IMR-90 (cell line): ENCODE measurements around the gene CAMTA1. TPM values are rescaled to one million over a fixed set of nuclear protein-coding genes. Genes with fewer than 3 reads are reported as not detected.

Experiments
- ATAC-seq: fragments of 200-7000 bp; cut with Tn5 transposase; 2 replicates; pipeline ENCODE4 v1.9.1; 2020; ENCODE audit warnings: low read depth, mild to moderate bottlenecking, moderate library complexity
- BruUV-seq: library from RNA; stranded (reverse); fragments of 400-500 nt; replicated peaks from 2 replicates; lab custom pipeline; 2021; lab: Mats Ljungman, UMichigan
- CTCF ChIA-PET: fragments of 300-600 bp; formaldehyde crosslinking; extraction: SDS; loops from one replicate; lab custom pipeline; 2021; ENCODE audit warnings: antibody characterized with exemption; lab: Yijun Ruan, JAX
- POLR2A ChIA-PET: fragments of 300-600 bp; sonication (Branson Sonifier 250); formaldehyde crosslinking; loops from one replicate; lab custom pipeline; 2022; ENCODE audit warnings: antibody characterized with exemption; ENCODE audit not compliant: unreplicated experiment; lab: Charles Lee
- DNase-seq: peaks from one replicate; pipeline ENCODE4 v3.0.0; 2013
- H2AFZ ChIP-seq: replicated peaks from 2 replicates; pipeline ENCODE3; 2013; ENCODE audit warnings: low read length, mild to moderate bottlenecking; ENCODE audit not compliant: poor library complexity
- H2AK5ac ChIP-seq: 2 replicates; pipeline ENCODE4 v1.6.1; 2013; ENCODE audit warnings: low read depth, low read length, inconsistent platforms
- H2AK9ac ChIP-seq: replicated peaks from 2 replicates; pipeline ENCODE3; 2013; ENCODE audit warnings: mild to moderate bottlenecking, low read depth, low read length, moderate library complexity; ENCODE audit not compliant: poor library complexity
- H2BK120ac ChIP-seq: 2 replicates; pipeline ENCODE4 v1.6.1; 2013; ENCODE audit warnings: low read depth, low read length, inconsistent platforms
- H2BK15ac ChIP-seq: 3 replicates; pipeline ENCODE4 v1.6.1; 2013; ENCODE audit warnings: low read depth, low read length, inconsistent platforms
- H2BK20ac ChIP-seq: 2 replicates; pipeline ENCODE4 v1.6.1; 2013; ENCODE audit warnings: low read depth, mild to moderate bottlenecking, inconsistent platforms, low read length, moderate library complexity
- H2BK5ac ChIP-seq: 2 replicates; pipeline ENCODE4 v1.6.1; 2013; ENCODE audit warnings: mild to moderate bottlenecking, low read depth, low read length, inconsistent platforms; ENCODE audit not compliant: poor library complexity, severe bottlenecking
- H3K14ac ChIP-seq: replicated peaks from 2 replicates; pipeline ENCODE4 v1.6.1; 2013; ENCODE audit warnings: low read depth, low read length, inconsistent platforms
- H3K18ac ChIP-seq: 2 replicates; pipeline ENCODE4 v1.6.1; 2013; ENCODE audit warnings: low read depth, low read length, control low read depth
- H3K23ac ChIP-seq: 2 replicates; pipeline ENCODE4 v1.6.1; 2013; ENCODE audit warnings: low read depth, low read length, inconsistent platforms
- H3K27ac ChIP-seq: 2 replicates; pipeline ENCODE4 v1.5.1; 2013; ENCODE audit warnings: mild to moderate bottlenecking, control low read depth, low read length; ENCODE audit not compliant: insufficient read depth
- H3K27me3 ChIP-seq: 2 replicates; pipeline ENCODE4 v1.6.1; 2013; ENCODE audit warnings: low read length; ENCODE audit not compliant: control insufficient read depth, insufficient read depth
- H3K36me3 ChIP-seq: 2 replicates; pipeline ENCODE4 v1.6.1; 2013; ENCODE audit warnings: low read length, mixed read lengths; ENCODE audit not compliant: control insufficient read depth, insufficient read depth
- H3K4ac ChIP-seq: 2 replicates; pipeline ENCODE4 v1.6.1; 2013; ENCODE audit warnings: low read depth, low read length, inconsistent platforms
- H3K4me1 ChIP-seq: 2 replicates; pipeline ENCODE4 v1.6.1; 2013; ENCODE audit warnings: low read length, mixed read lengths; ENCODE audit not compliant: control insufficient read depth, insufficient read depth
- H3K4me2 ChIP-seq: 2 replicates; pipeline ENCODE4 v1.6.1; 2013; ENCODE audit warnings: low read depth, mild to moderate bottlenecking, control low read depth, low read length, moderate library complexity
- H3K4me3 ChIP-seq: 2 replicates; pipeline ENCODE4 v1.5.1; 2013; ENCODE audit warnings: low read depth, mild to moderate bottlenecking, control low read depth, low read length, moderate library complexity; ENCODE audit not compliant: insufficient read depth
- H3K56ac ChIP-seq: 2 replicates; pipeline ENCODE4 v1.6.1; 2013; ENCODE audit warnings: low read length, inconsistent platforms; ENCODE audit not compliant: insufficient read depth; ENCODE audit errors: extremely low read depth
- H3K79me1 ChIP-seq, 2 experiments: 2 replicates each; pipeline ENCODE4 v1.6.1; 2013; ENCODE audit warnings: low read length in 2 of 2, inconsistent platforms in 1 of 2, low read depth in 1 of 2
- H3K9ac ChIP-seq: 2 replicates; pipeline ENCODE4 v1.6.1; 2013; ENCODE audit warnings: low read depth, low read length, control low read depth
- H3K9me1 ChIP-seq: 2 replicates; pipeline ENCODE4 v1.6.1; 2013; ENCODE audit warnings: low read length, inconsistent platforms; ENCODE audit not compliant: insufficient read depth
- H3K9me3 ChIP-seq: 2 replicates; pipeline ENCODE4 v1.6.1; 2013; ENCODE audit warnings: low read length; ENCODE audit not compliant: control insufficient read depth, insufficient read depth
- H4K20me1 ChIP-seq: 2 replicates; pipeline ENCODE4 v1.6.1; 2013; ENCODE audit warnings: low read length, inconsistent platforms; ENCODE audit not compliant: insufficient read depth
- H4K5ac ChIP-seq: 2 replicates; pipeline ENCODE4 v1.6.1; 2013; ENCODE audit warnings: mild to moderate bottlenecking, low read depth, low read length, control low read depth
- H4K8ac ChIP-seq, 2 experiments: 2 replicates each; pipeline ENCODE4 v1.6.1; 2013; ENCODE audit warnings: low read depth in 2 of 2, low read length in 2 of 2, control low read depth in 1 of 2, inconsistent platforms in 1 of 2
- H4K91ac ChIP-seq: 2 replicates; pipeline ENCODE4 v1.6.1; 2013; ENCODE audit warnings: low read depth, low read length, inconsistent platforms; ENCODE audit not compliant: insufficient read depth
- BHLHE40 ChIP-seq: fragments of 150-350 bp; IDR thresholded peaks from 2 replicates; pipeline ENCODE4 v1.6.1; 2016; ENCODE audit warnings: mild to moderate bottlenecking, low read depth, low read length
- CEBPB ChIP-seq: IDR thresholded peaks from 2 replicates; pipeline ENCODE4 v1.6.1; 2012; ENCODE audit warnings: low read depth, low read length, improper control_type of control experiment
- CHD1 ChIP-seq: IDR thresholded peaks from 2 replicates; pipeline ENCODE4 v1.6.1; 2012; ENCODE audit warnings: low read depth, low read length, improper control_type of control experiment
- FOS ChIP-seq: fragments of 150-350 bp; IDR thresholded peaks from 2 replicates; pipeline ENCODE4 v1.6.1; 2016; ENCODE audit warnings: low read depth, low read length
- MAFK ChIP-seq: IDR thresholded peaks from 2 replicates; pipeline ENCODE4 v1.6.1; 2012; ENCODE audit warnings: low read depth, low read length, improper control_type of control experiment
- MAZ ChIP-seq: IDR thresholded peaks from 2 replicates; pipeline ENCODE4 v1.6.1; 2012; ENCODE audit warnings: low read depth, mild to moderate bottlenecking, low read length, improper control_type of control experiment, moderate library complexity, borderline replicate concordance
- MXI1 ChIP-seq: IDR thresholded peaks from 2 replicates; pipeline ENCODE4 v1.6.1; 2012; ENCODE audit warnings: low read depth, mild to moderate bottlenecking, low read length, moderate library complexity, borderline replicate concordance
- NFE2L2 ChIP-seq: fragments of 150-350 bp; IDR thresholded peaks from 2 replicates; pipeline ENCODE4 v1.6.1; 2016; ENCODE audit warnings: low read depth, mild to moderate bottlenecking, low read length
- POLR2A ChIP-seq: IDR thresholded peaks from 2 replicates; pipeline ENCODE4 v1.6.1; 2012; ENCODE audit warnings: mild to moderate bottlenecking, low read depth, low read length
- RAD21 ChIP-seq: IDR thresholded peaks from 2 replicates; pipeline ENCODE4 v1.6.1; 2012; ENCODE audit warnings: low read length, improper control_type of control experiment
- RCOR1 ChIP-seq: IDR thresholded peaks from 2 replicates; pipeline ENCODE4 v1.6.1; 2012; ENCODE audit warnings: mild to moderate bottlenecking, low read length, improper control_type of control experiment; ENCODE audit not compliant: insufficient replicate concordance
- SMC3 ChIP-seq: fragments of 150-350 bp; IDR thresholded peaks from 2 replicates; pipeline ENCODE4 v1.6.1; 2016; ENCODE audit warnings: low read depth, mild to moderate bottlenecking, antibody characterized with exemption, low read length, moderate library complexity
- WGBS, 2 experiments: methylation state at CpG; one replicate each; pipeline versions ENCODE4 v1.1.5 to v1.1.7; 2013; ENCODE audit warnings: missing lambda C conversion rate in 2 of 2; ENCODE audit not compliant: insufficient read length in 1 of 2; ENCODE audit errors: extremely low coverage in 2 of 2; 5-methylcytosine and 5-hydroxymethylcytosine counted together
- dilution Hi-C: fragments of 300-500 bp; cut with HindIII; formaldehyde crosslinking; loops from one replicate; pipeline ENCODE4 v1.14.3; 2018; ENCODE audit warnings: low sequenced_read_pairs; ENCODE audit not compliant: unreplicated experiment
- in situ Hi-C: fragments of 300-500 bp; cut with MboI; formaldehyde crosslinking; loops from 3 replicates; pipeline ENCODE4 v1.14.3; 2019; ENCODE audit warnings: low sequenced_read_pairs, inconsistent platforms, mixed read lengths
- intact Hi-C: fragments of 100-400 bp; cut with micrococcal nuclease; formaldehyde crosslinking; loops from 2 replicates; pipeline ENCODE4 v1.10.0; 2022
- polyA plus RNA-seq, 3 experiments: library from polyadenylated mRNA; depleted of rRNA; stranded (reverse); fragments of >200 nt; gene quantifications; 2 replicates each; pipeline ENCODE4 v1.2.3, GENCODE V29; 2012; ENCODE audit warnings: low replicate concordance in 1 of 3
- total RNA-seq: library from RNA; depleted of rRNA; stranded (reverse); fragments of >200 nt; gene quantifications from 2 replicates; pipeline ENCODE4 v1.2.3, GENCODE V29; 2012
- TF ChIP-seq, protein P1 (sequence below): conservative IDR thresholded peaks from 2 replicates; pipeline ENCODE4 v1.5.1; 2012; ENCODE audit warnings: mild to moderate bottlenecking, low read depth, low read length, improper control_type of control experiment
- TF ChIP-seq, protein P2 (sequence below): fragments of 150-350 bp; IDR thresholded peaks from 2 replicates; pipeline ENCODE4 v1.6.1; 2017; ENCODE audit warnings: mild to moderate bottlenecking, antibody characterized with exemption, low read length, low read depth
- TF ChIP-seq, protein P3 (sequence below): fragments of 150-350 bp; IDR thresholded peaks from 2 replicates; pipeline ENCODE4 v1.6.1; 2016; ENCODE audit warnings: low read depth, mild to moderate bottlenecking, low read length, moderate library complexity, borderline replicate concordance

Gene CAMTA1
- total and polyA plus RNA-seq, 2 of the 4 experiments (the other 2 are of a cell fraction): 35.5 to 74.3 TPM

DNA sequence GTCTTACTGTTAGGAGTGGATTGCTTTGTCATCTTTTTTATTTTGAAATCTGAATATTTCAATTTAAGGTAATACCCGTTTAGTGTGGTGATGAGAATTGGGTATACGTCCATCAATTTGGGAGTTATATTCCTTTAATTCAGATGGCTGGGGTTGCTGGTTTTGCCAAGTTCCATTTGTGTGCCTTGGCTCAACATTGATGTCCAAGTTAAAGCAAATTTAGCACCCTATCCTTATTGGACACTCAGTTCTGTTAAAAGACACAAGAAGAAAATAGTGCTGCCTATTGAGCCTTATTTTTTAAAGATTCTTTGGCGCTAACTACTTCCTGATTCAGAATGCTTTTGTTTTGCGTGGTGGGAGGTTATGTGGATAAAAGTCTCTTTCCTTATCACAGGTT, 40.6 kb downstream of the CAMTA1 start:
- TF ChIP-seq POLR2A: no peak
- no peak for TF ChIP-seq MXI1
- no peak for TF ChIP-seq RAD21
- no peak for TF ChIP-seq MAFK
- TF ChIP-seq, protein P1, sequence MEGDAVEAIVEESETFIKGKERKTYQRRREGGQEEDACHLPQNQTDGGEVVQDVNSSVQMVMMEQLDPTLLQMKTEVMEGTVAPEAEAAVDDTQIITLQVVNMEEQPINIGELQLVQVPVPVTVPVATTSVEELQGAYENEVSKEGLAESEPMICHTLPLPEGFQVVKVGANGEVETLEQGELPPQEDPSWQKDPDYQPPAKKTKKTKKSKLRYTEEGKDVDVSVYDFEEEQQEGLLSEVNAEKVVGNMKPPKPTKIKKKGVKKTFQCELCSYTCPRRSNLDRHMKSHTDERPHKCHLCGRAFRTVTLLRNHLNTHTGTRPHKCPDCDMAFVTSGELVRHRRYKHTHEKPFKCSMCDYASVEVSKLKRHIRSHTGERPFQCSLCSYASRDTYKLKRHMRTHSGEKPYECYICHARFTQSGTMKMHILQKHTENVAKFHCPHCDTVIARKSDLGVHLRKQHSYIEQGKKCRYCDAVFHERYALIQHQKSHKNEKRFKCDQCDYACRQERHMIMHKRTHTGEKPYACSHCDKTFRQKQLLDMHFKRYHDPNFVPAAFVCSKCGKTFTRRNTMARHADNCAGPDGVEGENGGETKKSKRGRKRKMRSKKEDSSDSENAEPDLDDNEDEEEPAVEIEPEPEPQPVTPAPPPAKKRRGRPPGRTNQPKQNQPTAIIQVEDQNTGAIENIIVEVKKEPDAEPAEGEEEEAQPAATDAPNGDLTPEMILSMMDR: no peak
- no peak for TF ChIP-seq SMC3
- TF ChIP-seq, protein P2, sequence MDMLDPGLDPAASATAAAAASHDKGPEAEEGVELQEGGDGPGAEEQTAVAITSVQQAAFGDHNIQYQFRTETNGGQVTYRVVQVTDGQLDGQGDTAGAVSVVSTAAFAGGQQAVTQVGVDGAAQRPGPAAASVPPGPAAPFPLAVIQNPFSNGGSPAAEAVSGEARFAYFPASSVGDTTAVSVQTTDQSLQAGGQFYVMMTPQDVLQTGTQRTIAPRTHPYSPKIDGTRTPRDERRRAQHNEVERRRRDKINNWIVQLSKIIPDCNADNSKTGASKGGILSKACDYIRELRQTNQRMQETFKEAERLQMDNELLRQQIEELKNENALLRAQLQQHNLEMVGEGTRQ: no peak
- TF ChIP-seq CEBPB: no peak
- no peak for TF ChIP-seq NFE2L2
- TF ChIP-seq RCOR1: no peak
- TF ChIP-seq CHD1: no peak
- TF ChIP-seq, protein P3, sequence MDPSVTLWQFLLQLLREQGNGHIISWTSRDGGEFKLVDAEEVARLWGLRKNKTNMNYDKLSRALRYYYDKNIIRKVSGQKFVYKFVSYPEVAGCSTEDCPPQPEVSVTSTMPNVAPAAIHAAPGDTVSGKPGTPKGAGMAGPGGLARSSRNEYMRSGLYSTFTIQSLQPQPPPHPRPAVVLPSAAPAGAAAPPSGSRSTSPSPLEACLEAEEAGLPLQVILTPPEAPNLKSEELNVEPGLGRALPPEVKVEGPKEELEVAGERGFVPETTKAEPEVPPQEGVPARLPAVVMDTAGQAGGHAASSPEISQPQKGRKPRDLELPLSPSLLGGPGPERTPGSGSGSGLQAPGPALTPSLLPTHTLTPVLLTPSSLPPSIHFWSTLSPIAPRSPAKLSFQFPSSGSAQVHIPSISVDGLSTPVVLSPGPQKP: no peak
- TF ChIP-seq MAZ: no peak
- TF ChIP-seq BHLHE40: no peak
- no peak for TF ChIP-seq FOS
- dilution Hi-C loops: no loop called here
- Histone ChIP-seq H2AK5ac (no peak overlapping the region), H3K56ac (no peak overlapping the region), H3K36me3 (peaks cover 6% of the 10 kb centered on the region), H2BK120ac (no peak overlapping the region), H2BK15ac (no peak overlapping the region), H2BK20ac (no peak overlapping the region), H3K4ac (no peak overlapping the region), H3K9me3 (no peaks in the 10 kb centered on the region), H4K8ac (no peak overlapping the region; a peak in 1 of 4 replicates), H4K5ac (no peak overlapping the region), H2AFZ (no peak overlapping the region), H3K27me3 (no peaks in the 10 kb centered on the region), H3K9ac (no peak overlapping the region), H3K4me2 (no peak overlapping the region), H4K20me1 (peaks cover 3% of the 10 kb centered on the region; the same call in 1 of the 2 replicates), H4K91ac (no peak overlapping the region), H3K23ac (no peak overlapping the region), H3K4me3 (no peak overlapping the region), H3K14ac (no peak overlapping the region), H2BK5ac (no peak overlapping the region), H3K18ac (no peak overlapping the region), H3K79me1 (peaks cover 20 to 43% of the 10 kb centered on the region in 2 experiments), H3K4me1 (peaks cover 6% of the 10 kb centered on the region), H3K27ac (no peak overlapping the region), H3K9me1 (peaks cover 11% of the 10 kb centered on the region), H2AK9ac (no peak overlapping the region)
- POLR2A ChIA-PET: no interaction called here
- no TSS peak for BruUV-seq
- in situ Hi-C loops: no loop called here
- DNase-seq: no peak
- intact Hi-C loops: no loop called here
- no CpG with 5 or more reads among the region's 4 CpGs for WGBS, 2 experiments
- no peak for ATAC-seq
- CTCF ChIA-PET: no interaction called here
